NCI-H187 (cell line): ENCODE data around the gene ISYNA1.

ENCODE experiments used
- DNase-seq, 2 experiments: peaks; one replicate each; lab custom pipeline; 2025; lab: John Stamatoyannopoulos, UW

The ISYNA1 gene

DNA sequence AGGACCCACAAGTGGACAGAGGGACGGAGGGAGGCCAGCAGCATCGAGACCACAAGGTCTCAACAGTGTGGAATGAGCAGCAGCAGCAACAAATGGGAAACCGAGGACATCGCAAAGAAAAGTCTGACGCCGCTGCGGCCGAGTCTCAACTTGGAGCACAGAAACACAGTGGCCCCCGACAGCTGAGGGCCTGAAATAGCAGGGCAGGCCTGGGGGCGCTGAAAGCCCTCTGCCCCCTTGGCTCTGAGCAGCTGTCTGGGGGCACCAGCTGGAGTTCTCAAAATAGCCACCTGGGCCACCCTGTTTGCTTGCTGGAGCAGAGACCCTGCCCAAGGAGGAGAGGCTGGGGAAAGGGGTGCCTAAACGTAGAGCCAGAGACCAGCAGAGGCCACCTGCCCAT, 5.9 kb upstream of the ISYNA1 start:
- no peak for DNase-seq

DNA sequence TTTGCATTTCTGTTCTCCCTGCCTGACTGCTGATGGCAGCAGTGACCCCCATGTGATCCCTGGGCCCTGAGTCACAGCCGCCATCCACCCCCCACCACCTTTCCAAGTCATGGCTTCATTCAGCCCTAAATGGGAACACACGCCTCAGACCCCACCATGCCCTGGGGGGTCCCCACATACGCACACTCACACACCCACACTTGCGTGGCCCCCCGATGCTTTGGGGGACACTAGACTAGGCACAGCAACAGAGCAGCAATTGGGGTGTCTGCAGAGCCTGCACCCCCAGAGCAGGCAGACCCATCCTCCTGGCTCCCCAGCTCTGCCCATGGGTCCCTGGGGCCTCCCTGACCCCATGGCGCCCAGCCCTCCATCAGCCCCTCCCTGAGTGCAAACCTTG, 5.5 kb upstream of the ISYNA1 start:
- no peak for DNase-seq

DNA sequence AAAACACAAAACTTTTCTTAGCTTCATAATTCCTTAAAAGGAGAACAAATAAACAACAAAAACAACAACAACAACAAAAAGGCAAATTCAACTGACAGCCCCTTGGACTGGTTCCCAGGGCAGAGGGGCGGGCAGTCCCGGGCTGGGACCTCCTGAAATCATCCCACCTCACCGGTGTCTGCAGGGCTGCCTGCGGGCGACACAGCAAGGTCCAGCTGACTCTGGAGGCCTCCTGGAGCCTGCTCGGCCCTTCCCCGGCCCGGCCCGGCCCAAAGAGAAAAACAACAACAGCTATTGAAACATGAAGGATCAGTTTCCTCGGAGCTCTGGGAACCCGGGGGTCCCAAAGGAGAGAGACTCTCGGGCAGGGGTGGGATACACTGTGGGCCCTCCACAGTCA, 5.0 kb upstream of the ISYNA1 start:
- no peak for DNase-seq

GRCh38 chr19:18441804-18442788, 4.2 kb upstream of the ISYNA1 start:
- no peak for DNase-seq

DNA sequence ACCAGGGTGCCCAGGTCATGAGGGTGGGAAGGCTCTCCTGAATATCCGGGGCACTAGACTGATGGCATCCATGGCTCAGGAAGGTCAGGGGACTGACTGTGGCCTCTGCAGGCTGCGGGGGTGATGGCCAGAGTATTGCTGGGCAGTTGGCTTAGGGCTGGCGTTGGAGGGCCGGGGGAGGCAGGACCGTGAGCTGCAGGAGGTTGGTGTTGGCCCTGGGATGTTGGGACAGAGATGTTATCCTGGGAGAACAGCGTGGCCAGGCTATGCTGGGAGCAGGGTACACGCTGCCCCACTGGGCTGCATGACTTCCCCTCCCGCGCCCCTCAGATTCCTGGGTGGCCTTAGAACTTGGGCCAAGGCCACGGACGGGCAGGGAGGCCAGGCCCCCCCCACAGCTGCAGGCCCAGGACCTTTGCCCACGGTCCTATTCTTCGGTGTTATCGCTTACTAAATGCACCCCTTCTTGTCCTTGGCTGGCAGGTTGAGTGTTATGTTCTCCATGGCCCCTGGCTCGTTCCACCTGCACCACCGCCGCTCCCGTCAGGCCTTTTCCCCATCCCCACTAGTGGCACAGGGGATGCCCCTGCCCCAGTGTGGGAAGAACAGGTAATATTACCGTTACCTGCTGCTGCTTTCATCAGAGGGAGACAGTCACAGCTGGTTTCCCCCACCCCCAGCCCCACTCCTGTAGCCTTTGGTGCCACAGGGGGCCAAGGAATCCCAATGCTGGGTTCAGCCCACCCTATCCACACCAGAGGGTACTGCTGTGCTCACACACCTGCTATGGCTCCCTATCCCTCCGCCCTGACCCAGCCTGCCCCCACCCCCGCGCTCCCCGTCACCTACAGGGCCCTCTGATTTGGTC, 3.2 kb upstream of the ISYNA1 start:
- no peak for DNase-seq

DNA sequence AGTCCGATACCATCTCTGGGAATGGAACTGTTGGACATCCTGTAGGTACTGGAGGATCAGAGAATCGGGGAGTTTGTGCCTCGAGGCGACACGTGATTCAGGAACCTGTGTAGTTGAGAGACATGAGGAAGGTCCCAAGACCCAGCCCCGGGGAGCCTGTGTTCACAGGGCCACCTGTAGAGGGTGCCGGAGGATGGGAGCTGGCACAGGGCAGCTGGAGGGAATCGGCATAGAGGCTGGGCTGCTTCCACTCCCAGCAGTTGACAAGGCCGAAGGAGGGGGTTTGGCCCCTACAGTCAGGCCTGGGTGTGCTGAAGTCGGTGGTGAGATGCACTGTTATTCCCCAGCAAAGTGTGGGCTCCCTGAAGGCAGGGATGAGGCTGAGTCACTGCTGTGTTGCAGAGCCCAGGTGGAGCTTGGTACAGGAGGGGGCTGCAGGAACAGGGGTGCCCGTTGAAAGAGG, 2.5 kb upstream of the ISYNA1 start:
- DNase-seq = no peak

- DNase-seq = no peak
These were observed 1.9 kb upstream of the ISYNA1 start for GRCh38 chr19:18439910-18440237.

- no peak for DNase-seq
These were observed 1.3 kb upstream of the ISYNA1 start for GRCh38 chr19:18439025-18439909.

GRCh38 chr19:18438331-18439024, 545 bp upstream of the ISYNA1 start:
- no peak for DNase-seq

DNA sequence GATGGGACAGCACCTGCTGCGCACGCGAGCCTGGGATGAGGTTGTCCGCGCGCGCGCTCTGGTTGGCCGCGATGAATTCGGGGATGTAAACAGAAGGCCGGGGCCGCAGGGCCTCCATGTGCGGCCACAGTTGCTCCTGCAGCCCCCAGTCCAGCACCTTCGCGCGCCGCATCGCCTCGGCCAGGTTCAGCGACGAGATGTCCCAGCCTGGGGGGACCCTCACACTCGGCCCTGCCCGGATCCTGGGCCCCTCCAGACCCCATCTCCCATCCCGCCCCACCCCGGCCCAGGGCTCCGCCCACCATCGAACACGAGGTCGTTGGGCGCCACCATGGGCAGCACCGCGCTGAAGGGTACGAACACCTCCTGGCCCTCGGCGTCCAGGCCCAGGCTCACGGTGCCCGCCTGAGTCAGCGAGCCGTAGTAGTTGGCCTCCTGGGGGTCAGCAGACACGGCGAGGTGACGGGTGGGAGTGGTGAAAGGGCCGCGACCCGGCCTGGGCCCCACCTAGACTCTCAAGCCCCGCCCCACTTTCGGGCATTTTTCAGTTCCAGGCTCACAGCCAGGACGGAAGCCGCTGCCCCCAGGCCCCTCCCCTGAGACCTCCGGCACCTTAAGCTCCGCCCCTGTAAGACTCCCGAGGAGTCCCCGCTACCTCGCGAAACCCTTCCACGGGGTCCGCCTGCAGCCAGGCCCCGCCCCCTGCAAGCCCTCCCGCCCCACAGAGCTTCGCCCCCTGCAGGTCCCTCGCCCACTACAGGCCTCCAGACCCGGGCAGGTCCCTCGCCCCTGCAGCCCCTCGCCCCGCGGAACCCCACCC, 1.1 kb downstream of the ISYNA1 start:
- DNase-seq = no peak

DNA sequence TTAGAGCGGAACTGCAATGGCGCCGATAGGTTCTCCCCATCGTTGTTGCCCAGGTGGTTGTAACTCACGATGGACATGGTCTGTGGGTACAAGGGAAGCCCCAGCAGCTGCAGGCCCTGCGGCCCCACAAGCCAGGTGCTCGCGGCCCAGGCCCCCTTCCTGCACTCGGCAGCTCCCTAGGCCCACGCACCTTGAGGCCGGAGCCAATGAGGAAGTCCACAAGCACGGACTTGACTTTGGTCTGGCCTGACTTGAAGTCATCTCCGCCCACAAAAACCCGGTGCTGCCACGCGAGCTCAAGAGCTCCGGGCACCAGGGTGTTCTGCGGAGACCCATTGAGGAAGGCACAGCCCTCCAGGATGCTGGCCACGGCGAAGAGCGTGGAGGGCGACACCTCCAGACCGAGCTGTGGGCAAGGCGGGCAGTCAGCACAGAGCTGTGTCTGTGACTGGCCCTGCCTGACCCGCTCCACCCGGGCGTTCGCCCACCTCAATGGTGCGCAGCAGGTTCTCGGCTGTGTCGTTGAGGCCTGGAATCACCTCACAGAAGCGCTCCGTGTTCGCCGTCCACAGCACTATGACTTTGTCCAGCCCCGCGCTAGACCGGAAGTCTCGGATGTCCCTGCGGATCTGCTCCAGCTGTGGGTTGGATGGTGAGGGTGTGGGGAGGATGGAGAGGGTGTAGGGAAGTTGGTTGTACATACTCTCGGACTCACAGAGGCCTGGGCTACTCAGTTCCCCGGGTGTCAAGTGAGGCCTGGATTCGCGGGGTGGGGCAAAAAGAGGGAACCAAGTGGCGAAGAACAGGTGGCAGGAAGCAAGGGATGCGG, 1.9 kb downstream of the ISYNA1 start:
- DNase-seq = no peak

- DNase-seq = no peak
These were observed 2.6 kb downstream of the ISYNA1 start for GRCh38 chr19:18435178-18435841.

DNA sequence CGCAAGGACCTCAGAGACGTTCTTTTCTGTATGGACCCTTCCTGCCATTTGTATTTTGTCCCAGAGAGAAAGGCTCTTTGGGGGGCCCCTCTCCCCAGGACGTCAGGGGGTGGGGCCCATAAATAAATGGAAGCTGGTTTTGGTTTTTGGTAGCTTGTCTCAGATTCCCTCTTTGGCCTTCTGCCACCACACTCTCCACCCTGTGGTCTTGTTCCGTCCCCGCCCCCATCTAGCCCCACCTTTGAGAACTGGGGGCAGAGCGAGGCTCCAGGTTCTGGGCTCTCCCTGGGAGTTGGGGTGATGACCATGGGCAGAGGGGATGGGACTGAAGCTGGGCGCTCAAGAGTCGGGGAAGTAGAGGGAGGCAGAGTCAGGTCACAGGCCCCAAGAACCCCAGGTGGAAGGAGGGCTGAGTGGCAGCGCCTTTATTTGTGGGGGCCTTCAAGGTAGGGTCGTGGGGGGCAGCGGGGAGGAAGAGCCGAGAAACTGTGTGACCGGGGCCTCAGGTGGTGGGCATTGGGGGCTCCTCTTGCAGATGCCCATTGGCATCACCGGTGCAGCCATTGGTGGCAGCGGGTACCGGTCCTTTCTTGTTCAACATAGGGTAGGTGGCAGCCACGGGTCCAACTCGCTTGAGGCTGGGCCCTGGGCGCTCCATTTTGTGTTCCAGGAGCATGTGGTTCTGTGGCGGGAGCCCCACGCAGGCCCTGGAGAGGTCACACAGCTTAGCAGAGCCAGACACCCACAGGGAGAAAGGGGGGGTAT, 3.3 kb downstream of the ISYNA1 start:
- DNase-seq = no peak

DNA sequence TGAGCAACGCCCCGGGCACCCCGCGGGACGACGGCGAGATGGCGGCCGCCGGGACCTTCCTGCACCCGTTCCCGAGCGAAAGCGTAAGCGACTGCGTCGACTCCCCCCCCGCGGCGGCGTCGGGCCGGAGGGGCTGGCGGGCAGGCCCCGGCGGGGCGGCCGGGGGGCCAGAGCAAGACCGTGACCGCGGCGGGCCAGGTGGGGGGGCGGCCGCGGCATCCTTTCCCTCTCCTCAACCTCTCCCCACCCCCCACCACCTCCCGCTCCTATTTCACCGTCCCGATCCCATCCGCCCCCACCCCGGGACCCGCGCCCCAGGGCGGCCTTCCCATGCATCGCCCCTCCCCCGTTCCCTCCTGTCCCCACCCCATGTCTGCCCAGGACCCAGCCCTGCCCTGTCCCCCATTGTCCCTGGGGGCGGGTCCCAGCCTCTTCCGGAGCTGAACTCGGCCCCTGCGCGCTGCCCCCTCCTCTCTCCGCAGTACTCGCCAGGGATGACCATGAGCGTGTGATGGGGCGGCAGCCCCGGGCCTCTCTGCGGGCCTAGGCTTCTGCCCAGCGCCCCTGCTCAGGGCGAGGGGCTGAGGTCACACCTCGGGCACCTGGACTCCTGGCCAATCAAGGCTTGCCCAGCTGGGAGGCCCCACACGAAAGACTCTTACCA, 4.1 kb downstream of the ISYNA1 start:
- no peak for DNase-seq

- no peak for DNase-seq
These were observed 4.8 kb downstream of the ISYNA1 start for GRCh38 chr19:18433015-18433691.

- DNase-seq = no peak
These were observed 5.5 kb downstream of the ISYNA1 start for GRCh38 chr19:18432275-18433014.
